Adipose tissue (tissue), 3 donors: Measurements from ENCODE around the gene CST1. TPM values are rescaled to one million over a fixed set of nuclear protein-coding genes. Genes with fewer than 3 reads are reported as not detected.
"Not testable (repeated sequence)": the region's sequence is repeated elsewhere in the genome, so short reads cannot be mapped to it uniquely, and the experiment has no call there.

ENCODE experiments used
- H3K27ac ChIP-seq: one replicate; pipeline ENCODE4 v1.5.1; 2013; ENCODE audit warnings: low read depth, low read length
- WGBS, 3 donors: extraction: QIAGEN DNeasy Blood & Tissue Kit; methylation state at CpG; one replicate each; pipeline ENCODE4 v1.1.7; 2013; 5-methylcytosine and 5-hydroxymethylcytosine counted together
- polyA plus RNA-seq, 3 donors: library from polyadenylated mRNA; stranded (reverse); fragments of 200-250 nt; gene quantifications; one replicate each; pipeline ENCODE4 v1.2.3, GENCODE V29; 2013
- donor health status: healthy with polysubstance abuse.
- donor health status: Bipolar disorder and iron deficiency.
- donor health status: healthy.

Gene CST1
- polyA plus RNA-seq, 3 donors: not detected

DNA sequence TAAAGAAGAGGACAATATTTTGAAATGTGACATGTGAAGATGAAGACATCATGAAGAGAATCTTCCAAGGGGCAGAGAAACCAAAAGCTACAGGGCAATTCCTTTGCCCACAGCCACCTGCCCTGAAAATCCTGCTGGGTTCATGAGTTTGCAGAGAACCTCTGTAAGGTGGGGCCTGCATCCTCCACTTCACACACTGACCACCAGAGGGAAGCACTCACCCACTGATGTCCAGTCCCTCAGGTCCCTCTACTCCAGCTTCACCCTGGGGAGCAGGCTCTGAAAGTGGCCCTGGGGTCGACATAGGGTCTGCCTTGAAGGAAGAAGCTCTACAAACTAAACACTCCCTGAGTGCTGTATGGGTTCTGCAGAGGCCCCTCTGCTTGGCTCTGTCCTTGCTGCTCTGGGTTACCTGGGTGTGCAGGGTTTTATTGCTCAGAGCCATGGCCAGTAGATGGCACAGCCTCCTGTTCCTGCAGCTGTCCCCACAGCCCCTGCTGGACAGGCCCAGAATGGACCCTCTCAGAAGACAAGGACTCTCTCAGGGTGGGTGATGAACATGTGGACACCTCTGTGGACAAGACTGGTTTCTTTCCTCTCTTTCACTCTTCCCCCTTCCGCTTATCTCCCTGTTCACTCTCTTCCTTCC, 27.0 kb downstream of the CST1 start:
- WGBS, 3 donors: 45 to 56% (median 48%) methylated on average over 2 of the region's 2 CpGs

DNA sequence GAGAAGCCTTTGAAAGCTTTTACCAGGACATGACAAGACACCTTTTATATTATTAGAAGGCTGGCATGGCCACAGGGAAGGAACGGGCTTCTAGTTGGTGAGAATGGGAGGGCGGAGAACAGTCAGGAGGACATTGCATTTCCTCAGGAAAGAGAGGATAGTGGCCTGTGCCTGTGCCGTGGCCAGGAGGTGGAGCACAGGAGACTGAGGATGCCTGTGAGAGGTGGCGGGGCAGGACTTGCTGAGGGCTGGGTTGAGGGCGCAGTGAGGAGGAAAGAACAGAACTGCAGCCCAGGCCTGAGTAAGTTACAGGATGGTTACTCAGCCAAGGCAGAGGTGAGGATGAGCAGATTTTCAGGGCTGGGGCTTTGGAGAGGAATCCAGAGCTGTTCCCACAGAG, 27.9 kb downstream of the CST1 start:
- WGBS, 3 donors: 60 to 65% (median 62%) methylated on average over 5 of the region's 5 CpGs
- not testable (repeated sequence) for H3K27ac ChIP-seq

More for the DNA sequence above, 27.0 kb downstream of the CST1 start:
- H3K27ac ChIP-seq: not testable (repeated sequence)

DNA sequence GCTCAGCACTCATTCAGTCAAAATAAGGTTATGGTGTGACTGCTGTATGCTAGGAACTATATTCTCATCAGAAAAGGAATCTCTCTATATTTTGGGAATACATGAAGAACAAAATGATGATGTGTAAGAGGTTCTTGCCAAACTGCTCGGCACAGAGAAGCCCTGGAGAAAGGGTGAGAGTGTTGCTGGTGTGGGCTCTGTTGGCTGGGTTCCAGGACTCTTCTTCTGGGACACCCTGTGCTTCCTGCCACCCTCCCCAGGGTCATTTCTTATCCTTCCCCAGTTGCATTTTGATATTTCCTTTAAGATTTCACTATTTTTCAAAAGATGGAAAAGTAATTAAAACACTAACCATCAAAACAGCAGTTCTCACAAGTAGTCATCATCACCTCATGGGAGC, 28.8 kb downstream of the CST1 start:
- H3K27ac ChIP-seq: no peak overlapping the region
- 33 to 35% (median 34%) methylated on average over 1 of the region's 1 CpG for WGBS, 3 donors

DNA sequence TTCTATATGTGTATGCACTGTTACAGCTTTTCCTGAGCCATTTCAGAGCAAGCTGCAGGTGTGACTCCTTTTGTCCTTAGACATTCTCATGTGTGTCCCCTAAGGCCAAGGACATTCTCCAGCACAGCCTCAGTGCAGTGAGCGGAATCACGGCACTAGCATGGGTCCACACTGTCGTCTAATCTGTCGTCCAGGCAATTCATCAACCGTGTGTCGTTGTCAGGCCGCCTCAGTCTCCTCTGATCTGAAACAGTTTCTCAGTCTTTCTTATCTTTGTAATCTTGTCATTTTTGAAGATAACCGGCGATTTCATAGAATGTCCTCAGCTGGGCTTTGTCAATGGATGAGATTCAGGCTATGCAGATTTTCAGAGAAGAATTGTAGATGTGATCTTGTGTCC, 31.4 kb downstream of the CST1 start:
- WGBS, 3 donors: 30 to 76% (median 68%) methylated on average over 9 of the region's 9 CpGs

DNA sequence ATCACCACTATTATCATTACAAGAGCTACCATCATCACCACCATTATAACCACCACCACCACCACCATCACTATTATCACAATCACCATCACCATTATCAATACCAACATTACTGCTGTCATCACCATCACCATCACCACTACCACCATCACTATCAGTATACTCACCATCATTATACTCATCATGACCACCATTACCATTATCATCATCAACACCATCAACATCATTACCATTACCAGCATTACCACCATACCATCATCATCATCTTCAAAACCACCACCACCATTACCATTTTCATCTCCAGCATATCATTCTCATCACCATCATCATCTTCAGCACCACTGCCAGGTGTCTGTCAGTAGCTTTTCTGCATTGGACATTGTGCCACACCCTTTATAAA, 39.0 kb downstream of the CST1 start:
- not testable (repeated sequence) for H3K27ac ChIP-seq

More for the DNA sequence above, 31.4 kb downstream of the CST1 start:
- not testable (repeated sequence) for H3K27ac ChIP-seq

DNA sequence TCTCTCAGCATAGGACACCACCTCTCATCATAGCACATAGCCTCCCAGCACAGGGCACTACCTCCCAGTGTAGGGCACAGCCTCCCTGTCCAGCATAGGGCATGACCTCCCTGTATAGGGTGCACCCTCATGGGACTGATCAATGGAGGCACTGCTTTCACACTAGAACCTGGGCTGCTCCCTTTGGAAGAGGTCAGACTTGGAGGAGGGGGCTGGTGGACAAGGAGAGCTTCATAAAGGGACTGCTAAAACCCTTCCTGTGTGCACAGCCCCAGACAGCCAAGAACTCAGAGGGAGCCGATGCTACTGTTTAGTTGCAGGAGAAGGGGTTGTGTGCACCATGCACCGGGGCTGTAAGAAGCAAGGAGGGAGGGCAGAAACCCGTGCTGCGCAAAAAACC, 40.0 kb downstream of the CST1 start:
- no peak overlapping the region for H3K27ac ChIP-seq
- WGBS, 3 donors: 85 to 96% (median 93%) methylated on average over 4 of the region's 4 CpGs

DNA sequence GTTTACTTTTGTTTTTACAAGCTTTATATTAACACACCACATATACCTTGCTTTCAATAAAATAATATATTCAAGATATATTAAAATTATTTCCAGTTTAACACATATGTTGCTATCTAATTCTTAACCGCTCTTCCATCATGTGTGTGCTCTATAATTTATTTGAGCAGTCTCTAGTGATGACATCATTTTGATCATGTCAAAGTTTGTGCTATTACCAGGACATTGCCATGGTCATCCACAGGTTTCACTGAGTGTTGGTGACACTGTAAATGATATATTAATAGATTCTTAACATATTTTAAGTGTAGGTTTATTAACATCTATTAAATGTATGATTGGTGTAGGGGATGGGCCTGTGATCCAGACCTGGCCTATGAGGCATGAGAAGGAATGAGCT, 44.8 kb downstream of the CST1 start:
- 82 to 100% (median 95%) methylated on average over 1 of the region's 1 CpG for WGBS, 3 donors
- H3K27ac ChIP-seq: no peak overlapping the region

DNA sequence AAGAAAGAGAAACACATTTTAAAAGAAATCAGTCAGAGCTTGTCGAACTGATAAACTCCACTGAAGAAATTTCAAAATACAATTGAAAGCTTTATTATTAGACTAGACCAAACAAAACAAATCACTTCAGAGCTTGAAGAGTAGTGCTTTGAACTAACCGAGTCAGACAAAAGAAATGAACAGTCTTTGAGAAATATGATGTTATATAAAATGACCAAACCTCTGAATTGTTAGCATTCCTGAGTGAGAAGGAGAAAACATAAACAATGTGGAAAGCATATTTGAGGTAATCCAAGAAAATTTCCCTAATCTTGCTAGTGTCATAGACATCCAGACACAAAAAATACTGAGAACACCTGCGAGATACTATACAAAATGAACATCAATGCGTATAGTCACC, 48.7 kb downstream of the CST1 start:
- 73 to 80% (median 74%) methylated on average over 4 of the region's 4 CpGs for WGBS, 3 donors
- no peak overlapping the region for H3K27ac ChIP-seq

DNA sequence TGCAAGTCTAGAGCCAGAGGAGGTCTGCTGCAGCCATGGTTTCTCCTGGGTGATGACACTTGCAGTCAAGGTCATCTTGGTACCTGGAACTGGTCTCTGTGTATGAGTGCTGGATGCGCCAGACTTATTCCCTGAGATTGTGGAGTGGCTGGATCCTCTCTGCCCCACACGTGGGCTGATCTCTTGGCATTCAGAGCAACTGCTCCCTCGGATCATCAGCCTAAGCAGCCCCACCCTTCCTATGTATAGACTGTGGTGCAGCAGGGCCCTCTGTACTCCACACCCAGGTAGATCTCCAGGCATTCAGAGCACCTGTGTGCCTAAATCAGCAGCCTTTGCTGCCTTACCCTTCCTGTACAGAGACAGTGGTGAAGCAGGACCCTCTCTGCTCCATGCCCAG, 49.8 kb downstream of the CST1 start:
- H3K27ac ChIP-seq: no peak overlapping the region
- WGBS, 3 donors: 71 to 91% (median 80%) methylated on average over 3 of the region's 3 CpGs

DNA sequence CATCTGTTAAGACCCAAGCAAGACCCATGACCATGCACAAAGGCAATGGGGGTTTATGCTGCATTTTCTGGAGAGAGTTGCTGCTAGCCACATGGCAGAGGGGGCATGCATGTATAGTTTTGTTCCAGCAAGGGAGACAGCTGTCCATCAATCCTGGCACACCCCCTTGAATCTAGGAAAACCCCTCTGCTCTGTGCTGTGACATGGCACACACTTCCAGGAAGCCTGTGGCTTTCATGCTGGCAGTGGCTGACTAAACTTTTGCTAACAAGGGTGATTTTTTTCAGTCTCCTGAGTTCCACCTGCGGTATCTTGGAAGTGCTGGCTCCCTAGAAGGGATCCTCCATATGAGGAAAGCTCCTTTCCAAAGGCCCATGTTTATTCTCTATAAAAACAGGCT, 52.8 kb downstream of the CST1 start:
- 33 to 83% (median 43%) methylated on average over 1 of the region's 1 CpG for WGBS, 3 donors
- H3K27ac ChIP-seq: no peak overlapping the region

Other genes with a start within 250 kb of the CST1 start
- gene CST9L, start 182.5 kb downstream of the CST1 start, polyA plus RNA-seq: not detected
- gene CST9, start 145.0 kb downstream of the CST1 start, polyA plus RNA-seq: not detected
- gene CST3, start 113.0 kb downstream of the CST1 start, polyA plus RNA-seq: 1,000 to 10,000 TPM in 1 of 3 donors, 100 to 1,000 TPM in 2; 316 to 1,352 (median 886) TPM
- not detected for gene CST4, start 61.9 kb downstream of the CST1 start, polyA plus RNA-seq
- 1 to 10 TPM in 1 of 3 donors, not detected in 2; 2.2 TPM for gene CST2, start 75.8 kb upstream of the CST1 start, polyA plus RNA-seq
- under 1 TPM in 1 of 3 donors, not detected in 2; 0.39 TPM for gene CST5, start 128.8 kb upstream of the CST1 start, polyA plus RNA-seq
- under 1 TPM in 1 of 3 donors, not detected in 2; 0.39 TPM for gene GGTLC1, start 237.8 kb upstream of the CST1 start, polyA plus RNA-seq